Ovary (tissue), 9 donors: ENCODE measurements around the gene RPS26. TPM values are rescaled to one million over a fixed set of nuclear protein-coding genes. Genes with fewer than 3 reads are reported as not detected.
A peak's percentile ranks its signal among the peaks of the same experiment; 100 is the strongest.

ENCODE experiments used
- DNase-seq, 5 donors: peaks; one replicate each; pipeline ENCODE4 v3.0.0-alpha.2; 2019 to 2020
- H3K27ac ChIP-seq, 2 donors: fragments of 200-600 bp; one replicate each; pipeline versions ENCODE4 v1.5.1 to v1.8.0; 2019 to 2022
- H3K27me3 ChIP-seq: fragments of 200-600 bp; one replicate; pipeline ENCODE4 v1.8.0; 2022
- H3K36me3 ChIP-seq: fragments of 200-600 bp; sonication (generic); one replicate; pipeline ENCODE4 v1.5.1; 2019
- H3K4me1 ChIP-seq: one replicate; pipeline ENCODE4 v1.8.1; 2013; ENCODE audit warnings: mild to moderate bottlenecking, moderate library complexity; ENCODE audit not compliant: insufficient read depth
- H3K4me3 ChIP-seq: fragments of 200-600 bp; sonication (generic); one replicate; pipeline ENCODE4 v1.5.1; 2017
- H3K9me3 ChIP-seq, 2 donors: fragments of 200-600 bp in 1 of 2; sonication (generic) in 1 of 2; one replicate each; pipeline versions ENCODE4 v1.5.1 to v1.8.1; 2013 to 2019; ENCODE audit warnings: mild to moderate bottlenecking in 1 of 2, moderate library complexity in 1 of 2
- EP300 ChIP-seq: sonication (generic); formaldehyde crosslinking; IDR thresholded peaks from one replicate; pipeline ENCODE4 v1.6.1; 2017; ENCODE audit warnings: antibody characterized with exemption
- POLR2A ChIP-seq: fragments of 450-650 bp; IDR thresholded peaks from one replicate; pipeline ENCODE4 v1.6.1; 2017; ENCODE audit warnings: antibody characterized with exemption, mild to moderate bottlenecking, moderate library complexity
- WGBS, 3 donors: extraction: QIAGEN DNeasy Blood & Tissue Kit in 1 of 3; methylation state at CpG; one replicate each; pipeline versions ENCODE4 v1.1.5 to v1.1.7; 2013 to 2017; 5-methylcytosine and 5-hydroxymethylcytosine counted together
- intact Hi-C, 4 donors: fragments of 100-400 bp; cut with DNase I; formaldehyde crosslinking; loops; one replicate each; pipeline versions ENCODE4 v1.11.0 to v1.15.1; 2022 to 2023
- polyA plus RNA-seq, 2 donors: library from polyadenylated mRNA; stranded (reverse); fragments of 200-250 nt in 1 of 2; fragments of 350-450 nt in 1 of 2; fragmentation: Illumina TruSeq in 1 of 2; extraction: RNeasy Lipid Tissue Mini Kit (QIAGEN cat#74804) in 1 of 2; gene quantifications; one replicate each; pipeline ENCODE4 v1.2.3, GENCODE V29; 2013 to 2014
- total RNA-seq, 7 donors: library from RNA; depleted of rRNA in 2 of 7; stranded (reverse); fragments of >200 nt in 2 of 7; fragmentation: NEBNext Ultra II Directional in 3 of 7; extraction: Animal tissue kit (Norgen Biotek cat#: 25700) in 3 of 7; gene quantifications; one replicate each; pipeline versions ENCODE4 v1.1.0 to v1.2.4, GENCODE V29; 2016 to 2023
- TF ChIP-seq, protein P1 (sequence below), 3 donors: fragments of 450-650 bp in 2 of 3; fragments of 200-600 bp in 1 of 3; IDR thresholded peaks; one replicate each; pipeline versions ENCODE4 v1.5.1 to v1.8.0; 2016 to 2022; ENCODE audit warnings: antibody characterized with exemption in 3 of 3, mild to moderate bottlenecking in 1 of 3
- donor health status: DM: no; HTN: no; CAD: no; lungs with moderate emphysema.
- donor health status: DM: no; HTN: no; CAD: no.
- donor health status: Bipolar disorder and iron deficiency.
- donor health status: DM: yes; HTN: yes; CAD: no.
- donor health status: DM: no; HTN: no; CAD: no.
- donor health status: DM: yes; HTN: yes; CAD: no.

Gene RPS26
- total and polyA plus RNA-seq, 9 donors, result 16.2 to 2,562 (median 140) TPM

DNA sequence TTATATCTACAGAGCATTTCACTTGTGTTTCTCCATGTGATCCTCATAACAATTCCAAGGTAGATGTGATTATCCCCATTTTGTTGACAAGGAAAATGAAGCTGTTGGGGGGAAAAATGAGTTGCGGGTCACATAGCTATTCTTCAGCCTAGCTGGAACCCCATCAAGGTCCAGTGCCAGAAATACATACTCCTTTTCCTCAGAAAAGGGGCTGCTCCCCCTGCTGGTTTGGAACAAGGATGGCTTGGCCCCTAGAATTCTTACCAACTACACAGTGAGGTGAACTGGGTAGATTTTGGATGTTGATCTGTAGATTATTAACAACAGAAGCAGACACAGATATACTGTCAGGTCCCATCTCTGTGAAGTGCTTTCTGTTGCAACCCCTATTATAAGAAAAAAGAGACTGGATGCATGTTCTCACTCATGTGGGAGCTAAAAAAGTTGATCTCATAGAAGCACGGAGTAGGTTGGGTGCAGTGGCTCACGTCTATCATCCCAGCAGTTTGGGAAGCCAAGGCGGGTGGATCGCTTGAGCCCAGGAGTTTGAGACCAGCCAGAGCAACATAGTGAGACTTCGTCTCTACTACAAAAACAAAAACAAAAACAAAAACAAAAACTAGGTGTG, 11.9 kb upstream of the RPS26 start:
- Histone ChIP-seq H3K4me1 (no peaks in the 10 kb centered on the region), H3K36me3 (no peaks in the 10 kb centered on the region), H3K4me3 (no peak overlapping the region), H3K9me3 (no peaks in the 10 kb centered on the region), H3K27ac (no peak overlapping the region), H3K27me3 (no peaks in the 10 kb centered on the region)
- intact Hi-C loops, result no loop called here
- DNase-seq, result peak in 2 of 5 donors; percentile 44 to 52
- TF ChIP-seq, protein P1, sequence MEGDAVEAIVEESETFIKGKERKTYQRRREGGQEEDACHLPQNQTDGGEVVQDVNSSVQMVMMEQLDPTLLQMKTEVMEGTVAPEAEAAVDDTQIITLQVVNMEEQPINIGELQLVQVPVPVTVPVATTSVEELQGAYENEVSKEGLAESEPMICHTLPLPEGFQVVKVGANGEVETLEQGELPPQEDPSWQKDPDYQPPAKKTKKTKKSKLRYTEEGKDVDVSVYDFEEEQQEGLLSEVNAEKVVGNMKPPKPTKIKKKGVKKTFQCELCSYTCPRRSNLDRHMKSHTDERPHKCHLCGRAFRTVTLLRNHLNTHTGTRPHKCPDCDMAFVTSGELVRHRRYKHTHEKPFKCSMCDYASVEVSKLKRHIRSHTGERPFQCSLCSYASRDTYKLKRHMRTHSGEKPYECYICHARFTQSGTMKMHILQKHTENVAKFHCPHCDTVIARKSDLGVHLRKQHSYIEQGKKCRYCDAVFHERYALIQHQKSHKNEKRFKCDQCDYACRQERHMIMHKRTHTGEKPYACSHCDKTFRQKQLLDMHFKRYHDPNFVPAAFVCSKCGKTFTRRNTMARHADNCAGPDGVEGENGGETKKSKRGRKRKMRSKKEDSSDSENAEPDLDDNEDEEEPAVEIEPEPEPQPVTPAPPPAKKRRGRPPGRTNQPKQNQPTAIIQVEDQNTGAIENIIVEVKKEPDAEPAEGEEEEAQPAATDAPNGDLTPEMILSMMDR (IDR thresholded peaks at IDR 0.05), result peak; percentile 14 to 48 (median 28)
- TF ChIP-seq EP300, result no peak
- WGBS, 3 donors, result 72 to 76% (median 74%) methylated on average over 6 of the region's 6 CpGs

GRCh38 chr12:56031987-56032386, 9.7 kb upstream of the RPS26 start:
- H3K27ac ChIP-seq, result no peak overlapping the region
- intact Hi-C loops, result no loop called here
- H3K36me3 ChIP-seq, result no peaks in the 10 kb centered on the region
- H3K4me3 ChIP-seq, result no peak overlapping the region
- no peaks in the 10 kb centered on the region for H3K4me1 ChIP-seq
- H3K27me3 ChIP-seq, result no peaks in the 10 kb centered on the region
- TF ChIP-seq, protein P1 (IDR thresholded peaks at IDR 0.05), result no peak
- TF ChIP-seq POLR2A (no peak), EP300 (no peak)
- 68 to 91% (median 82%) methylated on average over 1 of the region's 1 CpG for WGBS, 3 donors
- H3K9me3 ChIP-seq, result no peaks in the 10 kb centered on the region
- DNase-seq, result no peak

DNA sequence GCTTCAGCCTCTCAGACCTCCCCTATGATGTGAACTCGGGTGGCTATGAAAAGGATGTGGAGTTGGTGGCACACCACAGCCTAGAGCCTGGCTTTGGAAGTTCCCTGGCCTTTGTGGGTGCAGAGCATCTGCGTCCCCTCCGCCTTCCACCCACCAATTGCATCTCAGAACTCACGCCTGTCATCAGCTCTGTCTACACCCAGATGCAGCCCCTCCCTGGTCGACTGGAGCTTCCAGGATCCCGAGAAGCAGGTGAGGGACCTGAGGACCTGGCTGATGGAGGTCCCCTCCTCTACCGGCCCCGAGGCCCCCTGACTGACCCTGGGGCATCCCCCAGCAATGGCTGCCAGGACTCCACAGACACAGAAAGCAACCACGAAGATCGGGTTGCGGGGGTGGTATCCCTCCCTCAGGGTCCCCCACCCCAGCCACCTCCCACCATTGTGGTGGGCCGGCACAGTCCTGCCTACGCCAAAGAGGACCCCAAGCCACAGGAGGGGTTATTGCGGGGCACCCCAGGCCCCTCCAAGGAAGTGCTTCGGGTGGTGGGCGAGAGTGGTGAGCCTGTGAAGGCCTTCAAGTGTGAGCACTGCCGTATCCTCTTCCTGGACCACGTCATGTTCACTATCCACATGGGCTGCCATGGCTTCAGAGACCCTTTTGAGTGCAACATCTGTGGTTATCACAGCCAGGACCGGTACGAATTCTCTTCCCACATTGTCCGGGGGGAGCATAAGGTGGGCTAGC, 7.0 kb upstream of the RPS26 start:
- Histone ChIP-seq H3K4me3 (no peak overlapping the region), H3K27me3 (no peaks in the 10 kb centered on the region), H3K9me3 (no peaks in the 10 kb centered on the region), H3K36me3 (no peaks in the 10 kb centered on the region), H3K4me1 (no peaks in the 10 kb centered on the region), H3K27ac (no peak overlapping the region)
- TF ChIP-seq, protein P1 (IDR thresholded peaks at IDR 0.05), result no peak
- TF ChIP-seq EP300 (no peak), POLR2A (no peak)
- DNase-seq, result no peak
- intact Hi-C loops, result loop anchor here in 1 of 4 donors (5.0 kb wide), 1 partner anchor 37 kb away; the partner anchor contains the start of gene SUOX
- 74 to 79% (median 77%) methylated on average over 21 of the region's 21 CpGs for WGBS, 3 donors

DNA sequence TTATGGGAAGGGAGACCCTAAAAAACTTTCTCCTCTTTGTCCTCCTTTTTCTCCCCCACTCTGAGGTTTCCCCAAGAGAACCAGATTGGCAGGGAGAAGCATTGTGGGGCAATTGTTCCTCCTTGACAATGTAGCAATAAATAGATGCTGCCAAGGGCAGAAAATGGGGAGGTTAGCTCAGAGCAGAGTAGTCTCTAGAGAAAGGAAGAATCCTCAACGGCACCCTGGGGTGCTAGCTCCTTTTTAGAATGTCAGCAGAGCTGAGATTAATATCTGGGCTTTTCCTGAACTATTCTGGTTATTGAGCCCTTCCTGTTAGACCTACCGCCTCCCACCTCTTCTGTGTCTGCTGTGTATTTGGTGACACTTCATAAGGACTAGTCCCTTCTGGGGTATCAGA, 4.6 kb upstream of the RPS26 start:
- H3K9me3 ChIP-seq, result no peaks in the 10 kb centered on the region
- no peaks in the 10 kb centered on the region for H3K27me3 ChIP-seq
- no peaks in the 10 kb centered on the region for H3K4me1 ChIP-seq
- intact Hi-C loops, result loop anchor here in 1 of 4 donors (5.0 kb wide), 1 partner anchor 40 kb away; the partner anchor contains the start of gene SUOX
- DNase-seq, result no peak
- H3K27ac ChIP-seq, result no peak overlapping the region
- H3K36me3 ChIP-seq, result no peaks in the 10 kb centered on the region
- WGBS, 3 donors, result 72 to 80% (median 78%) methylated on average over 2 of the region's 2 CpGs
- TF ChIP-seq, protein P1 (IDR thresholded peaks at IDR 0.05), result no peak
- TF ChIP-seq POLR2A (no peak), EP300 (no peak)
- H3K4me3 ChIP-seq, result no peak overlapping the region
